HL-60 (cell line): Measurements from ENCODE around the gene HDC.

Experiments used
- CTCF ChIP-seq: IDR thresholded peaks from one replicate; pipeline ENCODE4 v1.5.1; 2011; ENCODE audit warnings: low read length, control low read depth, inconsistent platforms; ENCODE audit not compliant: insufficient read depth
- GABPA ChIP-seq: IDR thresholded peaks from 2 replicates; pipeline ENCODE4 v1.6.1; 2012; ENCODE audit warnings: low read depth
- POLR2AphosphoS5 ChIP-seq: IDR thresholded peaks from 2 replicates; pipeline ENCODE4 v1.6.1; 2012; ENCODE audit warnings: low read depth
- SPI1 ChIP-seq: IDR thresholded peaks from 2 replicates; pipeline ENCODE4 v1.6.1; 2012; ENCODE audit warnings: low read depth, mild to moderate bottlenecking, borderline replicate concordance

DNA sequence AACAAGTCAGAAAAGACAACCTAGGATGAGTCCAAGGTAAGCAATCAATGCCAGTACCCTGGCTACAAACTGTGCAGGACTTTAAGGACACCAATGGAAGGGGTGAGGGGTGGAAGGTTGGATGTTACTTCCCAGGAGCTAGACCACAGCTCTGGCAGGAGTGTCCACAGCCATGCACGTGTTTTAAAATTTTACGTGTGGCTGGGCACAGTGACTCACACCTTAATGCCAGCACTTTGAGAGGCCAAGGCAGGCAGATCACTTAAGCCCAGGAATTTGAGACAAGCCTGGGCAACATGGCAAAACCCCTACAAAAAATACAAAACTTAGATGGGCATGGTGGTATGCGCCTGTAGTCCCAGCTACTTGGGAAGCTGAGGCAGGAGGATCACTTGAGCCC lies 14.7 kb upstream of the HDC start:
- no peak for TF ChIP-seq CTCF
- no peak for TF ChIP-seq POLR2AphosphoS5
- no peak for TF ChIP-seq SPI1
- no peak for TF ChIP-seq GABPA
